Lower leg skin (tissue), 3 donors: Measurements from ENCODE around the gene SLC35F3.

Source experiments
- POLR2A ChIP-seq, 2 donors: fragments of 450-650 bp; IDR thresholded peaks; one replicate each; pipeline ENCODE4 v1.6.1; 2016 to 2017; ENCODE audit warnings: antibody characterized with exemption in 2 of 2, mild to moderate bottlenecking in 1 of 2, moderate library complexity in 1 of 2
- TF ChIP-seq, protein P1 (sequence below), 3 donors: fragments of 450-650 bp; IDR thresholded peaks; one replicate each; pipeline ENCODE4 v1.5.1; 2016; ENCODE audit warnings: antibody characterized with exemption in 3 of 3, mild to moderate bottlenecking in 3 of 3, moderate library complexity in 2 of 3

GRCh38 chr1:234342774-234343173 is 438.3 kb downstream of the SLC35F3 start:
- no peak for TF ChIP-seq POLR2A (IDR thresholded peaks at IDR 0.05)
- TF ChIP-seq, protein P1, sequence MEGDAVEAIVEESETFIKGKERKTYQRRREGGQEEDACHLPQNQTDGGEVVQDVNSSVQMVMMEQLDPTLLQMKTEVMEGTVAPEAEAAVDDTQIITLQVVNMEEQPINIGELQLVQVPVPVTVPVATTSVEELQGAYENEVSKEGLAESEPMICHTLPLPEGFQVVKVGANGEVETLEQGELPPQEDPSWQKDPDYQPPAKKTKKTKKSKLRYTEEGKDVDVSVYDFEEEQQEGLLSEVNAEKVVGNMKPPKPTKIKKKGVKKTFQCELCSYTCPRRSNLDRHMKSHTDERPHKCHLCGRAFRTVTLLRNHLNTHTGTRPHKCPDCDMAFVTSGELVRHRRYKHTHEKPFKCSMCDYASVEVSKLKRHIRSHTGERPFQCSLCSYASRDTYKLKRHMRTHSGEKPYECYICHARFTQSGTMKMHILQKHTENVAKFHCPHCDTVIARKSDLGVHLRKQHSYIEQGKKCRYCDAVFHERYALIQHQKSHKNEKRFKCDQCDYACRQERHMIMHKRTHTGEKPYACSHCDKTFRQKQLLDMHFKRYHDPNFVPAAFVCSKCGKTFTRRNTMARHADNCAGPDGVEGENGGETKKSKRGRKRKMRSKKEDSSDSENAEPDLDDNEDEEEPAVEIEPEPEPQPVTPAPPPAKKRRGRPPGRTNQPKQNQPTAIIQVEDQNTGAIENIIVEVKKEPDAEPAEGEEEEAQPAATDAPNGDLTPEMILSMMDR (IDR thresholded peaks at IDR 0.05) = no peak
